GM12878 (cell line): Measurements from ENCODE around the gene CPSF4L. TPM values are rescaled to one million over a fixed set of nuclear protein-coding genes. Genes with fewer than 3 reads are reported as not detected.

Source experiments
- ATAC-seq: fragments of 200-7000 bp; cut with Tn5 transposase; 3 replicates; pipeline ENCODE4 v1.9.1; 2020; ENCODE audit warnings: mild to moderate bottlenecking, moderate library complexity
- BruUV-seq: library from RNA; stranded (reverse); fragments of 400-500 nt; replicated peaks from 2 replicates; lab custom pipeline; 2021; lab: Mats Ljungman, UMichigan
- CTCF ChIA-PET: fragments of 300-600 bp; sonication (Branson Sonifier 250); formaldehyde crosslinking; extraction: SDS; loops from one replicate; lab custom pipeline; 2021; ENCODE audit warnings: inconsistent platforms; lab: Yijun Ruan, JAX
- POLR2A ChIA-PET: fragments of 350-600 bp; formaldehyde crosslinking; extraction: SDS; loops from one replicate; lab custom pipeline; 2021; ENCODE audit warnings: inconsistent platforms; lab: Charles Lee
- RAD21 ChIA-PET: fragments of 300-600 bp; sonication (Branson Sonifier 250); formaldehyde crosslinking; loops from one replicate; lab custom pipeline; 2023; ENCODE audit warnings: antibody characterized with exemption; ENCODE audit not compliant: unreplicated experiment; lab: Charles Lee
- SMC1A ChIA-PET: fragments of 300-600 bp; sonication (Branson Sonifier 250); formaldehyde crosslinking; loops from one replicate; lab custom pipeline; 2023; ENCODE audit not compliant: unreplicated experiment, uncharacterized antibody; lab: Charles Lee
- DNase-seq: peaks from one replicate; pipeline ENCODE4 v3.0.0-alpha.2; 2011; ENCODE audit warnings: low read depth, low spot score
- FAIRE-seq: peaks from 3 replicates; lab custom pipeline; 2011; peaks lifted over from hg19 to GRCh38; lab: Jason Lieb, UNC
- H2AFZ ChIP-seq: 2 replicates; pipeline ENCODE4 v1.6.0; 2011; ENCODE audit warnings: low read depth, low read length, control low read depth; ENCODE audit not compliant: control insufficient read depth
- H3K27ac ChIP-seq: 2 replicates; pipeline ENCODE4 v1.5.1; 2011; ENCODE audit warnings: control low read depth; ENCODE audit not compliant: control insufficient read depth, insufficient read depth
- H3K27me3 ChIP-seq, 2 experiments: replicated peaks in 1 of 2; 2 replicates each; pipeline versions ENCODE4 v1.6.0 to v1.6.1; 2011; ENCODE audit warnings: low read length in 1 of 2; ENCODE audit not compliant: control insufficient read depth in 2 of 2, insufficient read depth in 2 of 2
- H3K36me3 ChIP-seq, 2 experiments: 2 replicates each; pipeline ENCODE4 v1.5.1; 2011; ENCODE audit warnings: low read length in 1 of 2; ENCODE audit not compliant: control insufficient read depth in 2 of 2, insufficient read depth in 2 of 2
- H3K4me1 ChIP-seq: 2 replicates; pipeline ENCODE4 v1.6.1; 2011; ENCODE audit warnings: mild to moderate bottlenecking, low read length, moderate library complexity, mixed read lengths; ENCODE audit not compliant: control insufficient read depth, insufficient read depth
- H3K4me2 ChIP-seq: 2 replicates; pipeline ENCODE4 v1.6.0; 2011; ENCODE audit warnings: control low read depth; ENCODE audit not compliant: control insufficient read depth, insufficient read depth
- H3K4me3 ChIP-seq: fragments of 200-600 bp; sonication (generic); 2 replicates; pipeline ENCODE4 v1.5.1; 2016
- H3K79me2 ChIP-seq: 2 replicates; pipeline ENCODE4 v1.6.0; 2011; ENCODE audit warnings: low read length; ENCODE audit not compliant: control insufficient read depth, insufficient read depth
- H3K9ac ChIP-seq: 2 replicates; pipeline ENCODE4 v1.8.0; 2011; ENCODE audit warnings: low read length, control low read depth, mixed read lengths; ENCODE audit not compliant: control insufficient read depth, insufficient read depth
- H3K9me3 ChIP-seq: replicated peaks from 3 replicates; pipeline ENCODE4 v1.5.1; 2011; ENCODE audit warnings: mild to moderate bottlenecking, low read length; ENCODE audit not compliant: control insufficient read depth, insufficient read depth
- H4K20me1 ChIP-seq: 2 replicates; pipeline ENCODE4 v1.6.0; 2011; ENCODE audit not compliant: control insufficient read depth, insufficient read depth
- ATF3 ChIP-seq: IDR thresholded peaks from 2 replicates; pipeline ENCODE4 v1.6.1; 2011; ENCODE audit warnings: low read depth, mild to moderate bottlenecking, low read length, moderate library complexity, borderline replicate concordance; ENCODE audit errors: extremely low read depth
- CHD1 ChIP-seq: IDR thresholded peaks from 2 replicates; pipeline ENCODE4 v1.6.1; 2012; ENCODE audit warnings: low read depth, low read length, improper control_type of control experiment
- DPF2 ChIP-seq: fragments of 450-650 bp; IDR thresholded peaks from 2 replicates; pipeline ENCODE4 v1.6.1; 2017; ENCODE audit warnings: mild to moderate bottlenecking
- FOXK2 ChIP-seq: fragments of 450-650 bp; IDR thresholded peaks from 2 replicates; pipeline ENCODE4 v1.6.1; 2017; ENCODE audit warnings: mild to moderate bottlenecking, moderate library complexity
- MXI1 ChIP-seq: fragments of 150-350 bp; IDR thresholded peaks from 2 replicates; pipeline ENCODE4 v1.6.1; 2011; ENCODE audit warnings: low read depth, mild to moderate bottlenecking, inconsistent platforms, low read length, improper control_type of control experiment
- MYB ChIP-seq: fragments of 150-350 bp; IDR thresholded peaks from 2 replicates; pipeline ENCODE4 v1.6.1; 2014; ENCODE audit warnings: mild to moderate bottlenecking, low read depth, low read length, borderline replicate concordance
- NR2C2 ChIP-seq: IDR thresholded peaks from 2 replicates; pipeline ENCODE4 v1.6.1; 2011; ENCODE audit warnings: borderline replicate concordance, low read depth; ENCODE audit not compliant: control insufficient read depth, insufficient read length
- NR2F1 ChIP-seq: fragments of 450-650 bp; conservative IDR thresholded peaks from 2 replicates; pipeline ENCODE4 v1.6.1; 2017; ENCODE audit warnings: mild to moderate bottlenecking
- NRF1 ChIP-seq: conservative IDR thresholded peaks from 2 replicates; pipeline ENCODE4 v1.6.1; 2011; ENCODE audit warnings: mild to moderate bottlenecking, low read depth, low read length, improper control_type of control experiment
- RBBP5 ChIP-seq: fragments of 200-600 bp; sonication (generic); conservative IDR thresholded peaks from 2 replicates; pipeline ENCODE4 v1.6.1; 2016
- SMARCA5 ChIP-seq: fragments of 450-650 bp; IDR thresholded peaks from 2 replicates; pipeline ENCODE4 v1.6.1; 2017; ENCODE audit warnings: mild to moderate bottlenecking
- TBL1XR1 ChIP-seq: IDR thresholded peaks from 2 replicates; pipeline ENCODE4 v1.6.1; 2012; ENCODE audit warnings: low read depth, low read length, improper control_type of control experiment
- ZBED1 ChIP-seq: IDR thresholded peaks from 2 replicates; pipeline ENCODE4 v1.6.1; 2016; ENCODE audit warnings: borderline replicate concordance
- ZNF622 ChIP-seq: fragments of 450-650 bp; IDR thresholded peaks from 2 replicates; pipeline ENCODE4 v1.6.1; 2017; ENCODE audit warnings: mild to moderate bottlenecking, inconsistent platforms
- WGBS: methylation state at CpG from one replicate; pipeline ENCODE4 v1.1.6; 2016; ENCODE audit warnings: low lambda C conversion rate; ENCODE audit not compliant: insufficient replicate concordance, insufficient coverage; ENCODE audit errors: missing lambda C conversion rate; 5-methylcytosine and 5-hydroxymethylcytosine counted together
- in situ Hi-C: fragments of 300-500 bp; cut with MboI; formaldehyde crosslinking; loops from 9 replicates; pipeline ENCODE4 v1.14.3; 2018; ENCODE audit warnings: mixed read lengths
- intact Hi-C: fragments of 100-400 bp; cut with micrococcal nuclease; formaldehyde crosslinking; loops from one replicate; pipeline ENCODE4 v1.14.2; 2022; ENCODE audit not compliant: unreplicated experiment
- polyA plus RNA-seq, 11 experiments: library from polyadenylated mRNA; depleted of rRNA in 4 of 11; unstranded in 6 of 11; stranded (reverse) in 5 of 11; fragments of >200 nt; fragmentation: Nextera tagmentation in 4 of 11; fragmentation: Illumina TruSeq in 1 of 11; extraction: Ambion mirVana in 4 of 11; extraction: Trizol in 1 of 11; gene quantifications; 1 replicate in 1 of 11; 2 replicates in 10 of 11; pipeline versions ENCODE4 v1.2.1 to v1.2.3, GENCODE V29; 2011 to 2016; ENCODE audit warnings: inconsistent platforms in 2 of 11, missing spikeins in 2 of 11, low read depth in 1 of 11
- total RNA-seq, 4 experiments: library from RNA; depleted of rRNA in 3 of 4; stranded (reverse); fragments of >200 nt in 3 of 4; fragmentation: Illumina TruSeq in 1 of 4; extraction: Trizol in 1 of 4; gene quantifications; 2 replicates each; pipeline versions ENCODE4 v1.2.1 to v1.2.3, GENCODE V29; 2013 to 2021
- TF ChIP-seq, protein P1 (sequence below): fragments of 450-650 bp; IDR thresholded peaks from 2 replicates; pipeline ENCODE4 v1.6.1; 2018; ENCODE audit warnings: mild to moderate bottlenecking, low read depth, moderate library complexity; ENCODE audit not compliant: partially characterized antibody
- TF ChIP-seq, protein P2 (sequence below): IDR thresholded peaks from 2 replicates; pipeline ENCODE4 v1.6.1; 2011; ENCODE audit warnings: mild to moderate bottlenecking, low read depth, low read length, moderate library complexity; ENCODE audit not compliant: insufficient replicate concordance

The CPSF4L gene
- total and polyA plus RNA-seq, 10 of the 15 experiments (the other 5 are each of a cell fraction or from before 2014, with no cell fraction given): not detected

DNA sequence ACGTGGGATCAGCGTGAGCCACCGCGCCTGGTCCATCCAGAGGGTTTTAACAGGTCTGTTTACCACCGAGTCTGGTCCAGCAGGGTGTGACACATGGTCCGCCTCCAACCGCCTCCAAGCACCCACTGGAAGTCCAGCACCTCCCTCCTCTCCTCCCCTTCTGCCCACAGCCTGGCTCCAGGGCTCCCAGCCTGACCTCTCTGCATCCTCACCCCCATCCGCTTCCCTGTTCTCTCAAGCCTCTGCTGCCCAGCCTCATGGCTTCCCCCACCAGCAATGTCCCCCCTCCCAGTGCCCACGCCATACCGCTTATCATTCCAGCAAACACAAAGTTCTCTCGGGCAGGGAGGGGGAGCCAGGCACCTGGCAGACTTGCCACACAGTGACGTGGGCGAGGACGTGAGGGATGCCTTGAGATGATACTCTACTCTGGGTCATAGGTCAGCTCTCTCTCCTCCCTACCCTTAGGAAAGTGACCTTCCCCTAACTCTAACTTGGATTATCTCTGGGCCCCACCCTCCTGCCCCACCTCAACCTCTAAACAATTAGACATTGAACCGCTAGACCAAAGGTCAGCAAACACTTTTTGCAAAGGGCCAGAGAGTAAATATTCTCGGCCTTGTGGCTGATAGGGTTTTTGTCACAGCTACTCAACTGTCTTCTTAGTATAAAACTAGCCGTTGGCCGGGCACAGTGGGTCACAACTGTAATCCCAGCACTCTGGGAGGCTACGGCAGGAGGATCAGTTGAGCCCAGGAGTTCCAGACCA lies 27.0 kb upstream of the CPSF4L start:
- in situ Hi-C loops: no loop called here
- FAIRE-seq (no peak), DNase-seq (no peak), ATAC-seq (no peak)
- ChIA-PET RAD21 (interaction anchor here (0.6 to 0.9 kb wide), 2 partner anchors 30 to 328 kb away, joined by 3 read pairs; no protein-coding TSS in a partner anchor), POLR2A (interaction anchor here (3.9 kb wide), 1 partner anchor 21 kb away, joined by 28 read pairs; no protein-coding TSS in a partner anchor), CTCF (interaction anchor here (3.8 kb wide), 1 partner anchor 22 kb away, joined by 28 read pairs; the partner anchor contains the start of gene CDC42EP4), SMC1A (interaction anchor here (1.0 kb wide), 1 partner anchor 10 kb away, joined by 3 read pairs; no protein-coding TSS in a partner anchor)
- no peaks in the 10 kb centered on the region for H4K20me1 ChIP-seq
- TF ChIP-seq, protein P1, sequence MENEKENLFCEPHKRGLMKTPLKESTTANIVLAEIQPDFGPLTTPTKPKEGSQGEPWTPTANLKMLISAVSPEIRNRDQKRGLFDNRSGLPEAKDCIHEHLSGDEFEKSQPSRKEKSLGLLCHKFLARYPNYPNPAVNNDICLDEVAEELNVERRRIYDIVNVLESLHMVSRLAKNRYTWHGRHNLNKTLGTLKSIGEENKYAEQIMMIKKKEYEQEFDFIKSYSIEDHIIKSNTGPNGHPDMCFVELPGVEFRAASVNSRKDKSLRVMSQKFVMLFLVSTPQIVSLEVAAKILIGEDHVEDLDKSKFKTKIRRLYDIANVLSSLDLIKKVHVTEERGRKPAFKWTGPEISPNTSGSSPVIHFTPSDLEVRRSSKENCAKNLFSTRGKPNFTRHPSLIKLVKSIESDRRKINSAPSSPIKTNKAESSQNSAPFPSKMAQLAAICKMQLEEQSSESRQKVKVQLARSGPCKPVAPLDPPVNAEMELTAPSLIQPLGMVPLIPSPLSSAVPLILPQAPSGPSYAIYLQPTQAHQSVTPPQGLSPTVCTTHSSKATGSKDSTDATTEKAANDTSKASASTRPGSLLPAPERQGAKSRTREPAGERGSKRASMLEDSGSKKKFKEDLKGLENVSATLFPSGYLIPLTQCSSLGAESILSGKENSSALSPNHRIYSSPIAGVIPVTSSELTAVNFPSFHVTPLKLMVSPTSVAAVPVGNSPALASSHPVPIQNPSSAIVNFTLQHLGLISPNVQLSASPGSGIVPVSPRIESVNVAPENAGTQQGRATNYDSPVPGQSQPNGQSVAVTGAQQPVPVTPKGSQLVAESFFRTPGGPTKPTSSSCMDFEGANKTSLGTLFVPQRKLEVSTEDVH: no peak
- TF ChIP-seq NR2C2: no peak
- TF ChIP-seq RBBP5: no peak
- peak; percentile 28; the same call in 1 of the 2 replicates for TF ChIP-seq FOXK2
- TF ChIP-seq SMARCA5: no peak
- TF ChIP-seq TBL1XR1: no peak
- no peak for TF ChIP-seq DPF2
- TF ChIP-seq ZNF622: no peak
- TF ChIP-seq CHD1: no peak
- 0 out of 2 replicates have a peak, but pooled peaks have one; percentile 23 for TF ChIP-seq NR2F1
- no peak for TF ChIP-seq MXI1
- TF ChIP-seq MYB: no peak
- TF ChIP-seq NRF1: no peak
- TF ChIP-seq, protein P2, sequence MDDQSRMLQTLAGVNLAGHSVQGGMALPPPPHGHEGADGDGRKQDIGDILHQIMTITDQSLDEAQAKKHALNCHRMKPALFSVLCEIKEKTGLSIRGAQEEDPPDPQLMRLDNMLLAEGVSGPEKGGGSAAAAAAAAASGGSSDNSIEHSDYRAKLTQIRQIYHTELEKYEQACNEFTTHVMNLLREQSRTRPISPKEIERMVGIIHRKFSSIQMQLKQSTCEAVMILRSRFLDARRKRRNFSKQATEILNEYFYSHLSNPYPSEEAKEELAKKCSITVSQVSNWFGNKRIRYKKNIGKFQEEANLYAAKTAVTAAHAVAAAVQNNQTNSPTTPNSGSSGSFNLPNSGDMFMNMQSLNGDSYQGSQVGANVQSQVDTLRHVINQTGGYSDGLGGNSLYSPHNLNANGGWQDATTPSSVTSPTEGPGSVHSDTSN: no peak
- TF ChIP-seq ZBED1: no peak
- no peak for TF ChIP-seq ATF3
- no peaks in the 10 kb centered on the region for H3K27me3 ChIP-seq
- H3K79me2 ChIP-seq: peaks cover 8% of the 10 kb centered on the region
- no peak overlapping the region for H3K4me2 ChIP-seq
- H3K9me3 ChIP-seq: no peaks in the 10 kb centered on the region
- H3K36me3 ChIP-seq: peaks cover 3 to 11% of the 10 kb centered on the region in 2 experiments; a peak in 2 of 4 replicates
- H3K4me1 ChIP-seq: peaks cover 30% of the 10 kb centered on the region
- intact Hi-C loops: no loop called here
- no peak overlapping the region for H2AFZ ChIP-seq
- no TSS peak for BruUV-seq
- no peak overlapping the region for H3K4me3 ChIP-seq
- 81% methylated on average over 19 of the region's 19 CpGs for WGBS
- no peak overlapping the region for H3K27ac ChIP-seq
- H3K9ac ChIP-seq: no peak overlapping the region
